Osteocyte (in vitro differentiated cells): ENCODE results near the gene RBM44. TPM values are rescaled to one million over a fixed set of nuclear protein-coding genes. Genes with fewer than 3 reads are reported as not detected.
"Not testable (repeated sequence)": the region's sequence is repeated elsewhere in the genome, so short reads cannot be mapped to it uniquely, and the experiment has no call there.

Experiments used
- DNase-seq: peaks from one replicate; pipeline ENCODE4 v3.0.0; 2021; ENCODE audit warnings: mixed read lengths; ENCODE audit not compliant: unreplicated experiment; ENCODE audit errors: extremely low spot score
- H3K27ac Mint-ChIP-seq: one replicate; pipeline ENCODE4 v1.8.0; 2021; ENCODE audit warnings: mild to moderate bottlenecking, mixed read lengths; ENCODE audit not compliant: unreplicated experiment
- H3K27me3 Mint-ChIP-seq: one replicate; pipeline ENCODE4 v1.8.0; 2021; ENCODE audit warnings: mixed read lengths; ENCODE audit not compliant: unreplicated experiment
- H3K36me3 Mint-ChIP-seq: one replicate; pipeline ENCODE4 v1.8.0; 2021; ENCODE audit warnings: mixed read lengths; ENCODE audit not compliant: unreplicated experiment
- H3K4me1 Mint-ChIP-seq: one replicate; pipeline ENCODE4 v1.8.0; 2021; ENCODE audit warnings: mixed read lengths; ENCODE audit not compliant: unreplicated experiment
- H3K4me3 Mint-ChIP-seq: one replicate; pipeline ENCODE4 v1.8.0; 2021; ENCODE audit warnings: mild to moderate bottlenecking, moderate library complexity, mixed read lengths; ENCODE audit not compliant: unreplicated experiment
- H3K9me3 Mint-ChIP-seq: one replicate; pipeline ENCODE4 v1.8.0; 2021; ENCODE audit warnings: mixed read lengths; ENCODE audit not compliant: unreplicated experiment
- total RNA-seq: library from RNA; stranded (reverse); gene quantifications from 2 replicates; pipeline ENCODE4 v1.2.1, GENCODE V29; 2021
- TF ChIP-seq, protein P1 (sequence below): fragments of 200-600 bp; sonication (generic); IDR thresholded peaks from 2 replicates; pipeline ENCODE4 v1.5.0; 2021; ENCODE audit warnings: antibody characterized with exemption, mild to moderate bottlenecking, moderate library complexity

The RBM44 gene
- total RNA-seq, 1 donor from 2014 or later = 0.46 TPM

GRCh38 chr2:237841051-237841450, 42.5 kb downstream of the RBM44 start:
- TF ChIP-seq, protein P1, sequence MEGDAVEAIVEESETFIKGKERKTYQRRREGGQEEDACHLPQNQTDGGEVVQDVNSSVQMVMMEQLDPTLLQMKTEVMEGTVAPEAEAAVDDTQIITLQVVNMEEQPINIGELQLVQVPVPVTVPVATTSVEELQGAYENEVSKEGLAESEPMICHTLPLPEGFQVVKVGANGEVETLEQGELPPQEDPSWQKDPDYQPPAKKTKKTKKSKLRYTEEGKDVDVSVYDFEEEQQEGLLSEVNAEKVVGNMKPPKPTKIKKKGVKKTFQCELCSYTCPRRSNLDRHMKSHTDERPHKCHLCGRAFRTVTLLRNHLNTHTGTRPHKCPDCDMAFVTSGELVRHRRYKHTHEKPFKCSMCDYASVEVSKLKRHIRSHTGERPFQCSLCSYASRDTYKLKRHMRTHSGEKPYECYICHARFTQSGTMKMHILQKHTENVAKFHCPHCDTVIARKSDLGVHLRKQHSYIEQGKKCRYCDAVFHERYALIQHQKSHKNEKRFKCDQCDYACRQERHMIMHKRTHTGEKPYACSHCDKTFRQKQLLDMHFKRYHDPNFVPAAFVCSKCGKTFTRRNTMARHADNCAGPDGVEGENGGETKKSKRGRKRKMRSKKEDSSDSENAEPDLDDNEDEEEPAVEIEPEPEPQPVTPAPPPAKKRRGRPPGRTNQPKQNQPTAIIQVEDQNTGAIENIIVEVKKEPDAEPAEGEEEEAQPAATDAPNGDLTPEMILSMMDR = no peak
- Mint-ChIP-seq H3K9me3 (no peaks in the 10 kb centered on the region), H3K36me3 (peaks cover 3% of the 10 kb centered on the region), H3K4me3 (no peak overlapping the region), H3K27me3 (peaks cover 21% of the 10 kb centered on the region), H3K27ac (no peak overlapping the region), H3K4me1 (no peaks in the 10 kb centered on the region)
- no peak for DNase-seq

DNA sequence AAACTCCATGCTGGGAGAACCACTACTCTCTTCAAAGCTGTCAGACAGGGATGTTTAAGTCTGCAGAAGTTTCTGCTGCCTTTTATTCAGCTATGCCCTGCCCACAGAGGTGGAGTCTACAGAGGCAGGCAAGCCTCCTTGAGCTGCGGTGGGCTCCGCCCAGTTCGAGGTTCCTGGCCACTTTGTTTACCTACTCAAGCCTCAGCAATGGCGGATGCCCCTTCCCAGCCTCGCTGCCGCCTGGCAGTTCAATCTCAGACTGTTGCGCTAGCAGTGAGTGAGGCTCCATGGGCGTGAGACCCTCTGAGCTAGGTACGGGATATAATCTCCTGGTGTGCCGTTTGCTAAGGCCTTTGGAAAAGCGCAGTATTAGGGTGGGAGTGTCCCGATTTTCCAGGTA, 50.4 kb downstream of the RBM44 start:
- DNase-seq, H3K4me3 Mint-ChIP-seq, H3K36me3 Mint-ChIP-seq, H3K27ac Mint-ChIP-seq, H3K4me1 Mint-ChIP-seq: not testable (repeated sequence)
- peaks cover 30% of the 10 kb centered on the region for H3K27me3 Mint-ChIP-seq
- peaks cover 10% of the 10 kb centered on the region for H3K9me3 Mint-ChIP-seq

DNA sequence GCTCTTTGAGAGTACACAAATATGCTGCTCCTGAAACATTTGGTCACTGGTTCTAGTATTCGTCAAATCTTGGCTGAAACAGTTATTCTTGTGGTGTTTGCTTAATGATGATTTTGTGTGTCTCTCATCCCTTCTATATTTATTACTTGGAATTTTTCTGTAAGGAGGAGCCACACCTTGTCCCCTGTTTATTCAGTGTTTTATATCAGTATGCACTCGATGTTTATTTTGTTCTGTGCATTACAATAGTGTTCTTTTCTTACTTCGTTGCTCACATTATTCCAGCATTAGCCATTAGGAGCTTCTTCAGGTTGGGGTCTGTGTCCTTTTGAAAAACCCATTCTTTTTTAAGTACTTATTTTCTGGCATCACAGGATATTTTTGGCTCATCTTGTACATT, 55.7 kb downstream of the RBM44 start:
- H3K27me3 Mint-ChIP-seq = peaks cover 2% of the 10 kb centered on the region
- TF ChIP-seq, protein P1 = no peak
- H3K27ac Mint-ChIP-seq = no peak overlapping the region
- peaks cover 14% of the 10 kb centered on the region for H3K4me1 Mint-ChIP-seq
- no peak for DNase-seq
- H3K4me3 Mint-ChIP-seq = no peak overlapping the region
- H3K36me3 Mint-ChIP-seq = no peaks in the 10 kb centered on the region
- no peaks in the 10 kb centered on the region for H3K9me3 Mint-ChIP-seq

GRCh38 chr2:237857791-237858190, 59.2 kb downstream of the RBM44 start:
- TF ChIP-seq, protein P1 = no peak
- H3K4me3 Mint-ChIP-seq = no peak overlapping the region
- no peak for DNase-seq
- no peaks in the 10 kb centered on the region for H3K9me3 Mint-ChIP-seq
- no peaks in the 10 kb centered on the region for H3K36me3 Mint-ChIP-seq
- H3K4me1 Mint-ChIP-seq = peaks cover 44% of the 10 kb centered on the region
- H3K27ac Mint-ChIP-seq = no peak overlapping the region
- H3K27me3 Mint-ChIP-seq = peaks cover 2% of the 10 kb centered on the region

DNA sequence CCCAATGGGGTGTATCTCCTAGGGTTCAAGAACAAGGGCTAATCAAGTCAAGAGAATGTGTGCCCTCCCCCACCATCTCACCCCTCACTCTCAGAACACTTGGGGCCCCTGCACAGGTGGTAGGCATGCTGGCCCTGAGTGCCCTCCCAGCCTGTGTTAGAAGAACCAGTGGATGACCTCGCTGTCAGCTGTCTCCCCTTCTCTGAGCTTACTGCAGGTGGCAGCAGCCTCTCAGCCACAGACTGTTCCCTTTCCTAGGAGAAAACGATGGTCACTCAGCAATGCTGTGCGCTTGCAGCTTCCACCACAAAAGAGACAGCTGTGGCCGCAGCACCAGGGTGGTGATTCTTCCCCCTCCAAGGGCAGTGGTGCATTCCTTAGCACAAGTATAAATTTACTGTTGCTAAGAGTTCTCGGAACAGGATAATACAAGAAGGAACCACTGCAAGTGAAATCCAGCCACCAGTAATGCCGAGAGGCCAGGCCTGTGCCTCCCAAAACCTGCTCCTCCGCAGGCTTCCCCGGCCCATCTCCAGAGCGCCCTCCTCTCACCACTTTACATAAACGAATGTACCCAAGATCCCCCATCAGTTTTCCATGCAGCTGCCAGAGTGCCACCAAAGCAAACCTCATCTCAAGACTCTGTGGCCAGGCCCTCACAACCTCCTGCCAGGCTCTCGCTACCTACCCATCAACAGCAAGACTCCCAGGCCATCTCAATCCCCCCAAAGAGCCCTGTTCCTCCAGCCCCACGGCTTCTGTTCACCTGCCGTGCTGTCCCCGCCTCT, 59.9 kb downstream of the RBM44 start:
- Mint-ChIP-seq H3K27ac (peak overlapping the region; percentile 86), H3K9me3 (no peaks in the 10 kb centered on the region), H3K4me3 (peak overlapping the region; percentile 80), H3K36me3 (no peaks in the 10 kb centered on the region), H3K27me3 (peaks cover 2% of the 10 kb centered on the region), H3K4me1 (peaks cover 48% of the 10 kb centered on the region)
- TF ChIP-seq, protein P1 = peak; percentile 93
- DNase-seq = peak; percentile 91
